HL-60 (cell line): ENCODE data around the gene DIDO1.

Source experiments
- DNase-seq, 2 experiments: peaks; one replicate each; pipeline ENCODE4 v3.0.0-alpha.2; 2010 to 2020; ENCODE audit warnings: low read depth in 1 of 2, low spot score in 1 of 2
- H3K27ac ChIP-seq: fragments of 250-450 bp; sonication (Bioruptor Pico); replicated peaks from 2 replicates; pipeline ENCODE4 v1.5.1; 2020; ENCODE audit warnings: mild to moderate bottlenecking, moderate library complexity
- H3K27me3 ChIP-seq: fragments of 250-450 bp; sonication (Bioruptor Pico); 2 replicates; pipeline ENCODE4 v1.5.1; 2021; ENCODE audit warnings: mild to moderate bottlenecking, moderate library complexity; ENCODE audit not compliant: insufficient read depth, poor library complexity, severe bottlenecking
- H3K4me3 ChIP-seq: replicated peaks from 2 replicates; pipeline ENCODE4 v1.5.1; 2011; ENCODE audit warnings: mild to moderate bottlenecking, control low read depth, low read length; ENCODE audit not compliant: insufficient read depth
- GABPA ChIP-seq: IDR thresholded peaks from 2 replicates; pipeline ENCODE4 v1.6.1; 2012; ENCODE audit warnings: low read depth
- POLR2AphosphoS5 ChIP-seq: IDR thresholded peaks from 2 replicates; pipeline ENCODE4 v1.6.1; 2012; ENCODE audit warnings: low read depth
- SPI1 ChIP-seq: IDR thresholded peaks from 2 replicates; pipeline ENCODE4 v1.6.1; 2012; ENCODE audit warnings: low read depth, mild to moderate bottlenecking, borderline replicate concordance
- TF ChIP-seq, protein P1 (sequence below): IDR thresholded peaks from one replicate; pipeline ENCODE4 v1.5.1; 2011; ENCODE audit warnings: low read length, control low read depth, inconsistent platforms; ENCODE audit not compliant: insufficient read depth
- TF ChIP-seq, protein P2 (sequence below): IDR thresholded peaks from 2 replicates; pipeline ENCODE4 v1.6.1; 2012; ENCODE audit warnings: low read depth; ENCODE audit not compliant: insufficient replicate concordance

The DIDO1 gene

DNA sequence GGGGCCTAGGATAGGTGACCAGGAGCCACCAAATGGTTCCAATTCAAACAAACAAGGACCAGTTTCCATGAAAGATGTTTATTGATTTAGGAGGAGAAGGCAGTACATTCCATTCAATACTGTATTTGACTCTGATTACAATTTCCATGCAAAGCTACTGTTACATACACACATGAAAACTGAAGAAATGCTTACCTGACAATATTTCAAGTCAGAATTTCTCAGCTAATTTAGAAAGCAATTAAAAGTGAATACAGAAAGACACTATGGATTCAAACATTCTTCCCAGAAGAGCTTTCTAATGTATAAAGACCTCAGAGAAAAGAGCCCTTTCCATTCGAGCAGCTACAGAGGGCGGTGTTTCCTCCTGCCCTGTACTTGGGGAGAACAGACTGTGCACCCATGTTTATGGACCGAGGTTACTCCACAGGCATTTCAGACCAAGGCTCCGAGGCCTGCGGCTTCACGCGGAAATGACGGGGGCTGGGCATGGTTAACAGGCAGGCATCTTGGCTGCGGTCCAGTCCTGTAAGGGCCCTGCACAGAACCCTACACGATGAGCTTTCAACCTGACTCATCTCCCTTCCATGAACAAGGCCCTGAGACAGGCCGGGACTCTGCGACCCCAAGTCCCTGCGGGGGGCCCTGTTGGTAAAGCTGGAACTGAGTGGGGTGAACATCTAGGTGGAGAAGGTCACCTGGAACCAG, 39.0 kb downstream of the DIDO1 start:
- peak; percentile 74 for TF ChIP-seq POLR2AphosphoS5
- no peak for TF ChIP-seq SPI1
- TF ChIP-seq GABPA, result peak; percentile 64
- H3K27me3 ChIP-seq, result no peaks in the 10 kb centered on the region
- no peak overlapping the region for H3K4me3 ChIP-seq
- peak; percentile 79 to 94 for DNase-seq
- H3K27ac ChIP-seq, result peak overlapping the region; percentile 40

DNA sequence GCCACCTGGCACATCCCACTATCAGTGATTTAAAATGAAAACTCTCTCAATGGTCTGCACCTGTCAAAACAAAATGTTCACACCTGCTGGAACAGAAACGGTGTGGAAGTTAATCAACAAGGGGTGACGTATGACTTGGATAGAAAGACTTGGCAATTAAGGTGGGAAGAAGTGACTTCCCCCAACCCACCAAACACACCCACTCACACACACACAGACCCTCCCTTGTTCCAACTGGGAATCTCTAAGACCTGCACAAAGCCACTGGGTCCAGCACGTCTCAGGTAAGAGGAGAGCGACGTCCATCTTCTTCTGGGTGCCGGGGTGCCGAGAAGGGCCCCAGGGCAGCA, 39.6 kb downstream of the DIDO1 start:
- TF ChIP-seq SPI1 (no peak), POLR2AphosphoS5 (no peak), GABPA (no peak)
- TF ChIP-seq, protein P1, sequence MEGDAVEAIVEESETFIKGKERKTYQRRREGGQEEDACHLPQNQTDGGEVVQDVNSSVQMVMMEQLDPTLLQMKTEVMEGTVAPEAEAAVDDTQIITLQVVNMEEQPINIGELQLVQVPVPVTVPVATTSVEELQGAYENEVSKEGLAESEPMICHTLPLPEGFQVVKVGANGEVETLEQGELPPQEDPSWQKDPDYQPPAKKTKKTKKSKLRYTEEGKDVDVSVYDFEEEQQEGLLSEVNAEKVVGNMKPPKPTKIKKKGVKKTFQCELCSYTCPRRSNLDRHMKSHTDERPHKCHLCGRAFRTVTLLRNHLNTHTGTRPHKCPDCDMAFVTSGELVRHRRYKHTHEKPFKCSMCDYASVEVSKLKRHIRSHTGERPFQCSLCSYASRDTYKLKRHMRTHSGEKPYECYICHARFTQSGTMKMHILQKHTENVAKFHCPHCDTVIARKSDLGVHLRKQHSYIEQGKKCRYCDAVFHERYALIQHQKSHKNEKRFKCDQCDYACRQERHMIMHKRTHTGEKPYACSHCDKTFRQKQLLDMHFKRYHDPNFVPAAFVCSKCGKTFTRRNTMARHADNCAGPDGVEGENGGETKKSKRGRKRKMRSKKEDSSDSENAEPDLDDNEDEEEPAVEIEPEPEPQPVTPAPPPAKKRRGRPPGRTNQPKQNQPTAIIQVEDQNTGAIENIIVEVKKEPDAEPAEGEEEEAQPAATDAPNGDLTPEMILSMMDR, result no peak
- TF ChIP-seq, protein P2, sequence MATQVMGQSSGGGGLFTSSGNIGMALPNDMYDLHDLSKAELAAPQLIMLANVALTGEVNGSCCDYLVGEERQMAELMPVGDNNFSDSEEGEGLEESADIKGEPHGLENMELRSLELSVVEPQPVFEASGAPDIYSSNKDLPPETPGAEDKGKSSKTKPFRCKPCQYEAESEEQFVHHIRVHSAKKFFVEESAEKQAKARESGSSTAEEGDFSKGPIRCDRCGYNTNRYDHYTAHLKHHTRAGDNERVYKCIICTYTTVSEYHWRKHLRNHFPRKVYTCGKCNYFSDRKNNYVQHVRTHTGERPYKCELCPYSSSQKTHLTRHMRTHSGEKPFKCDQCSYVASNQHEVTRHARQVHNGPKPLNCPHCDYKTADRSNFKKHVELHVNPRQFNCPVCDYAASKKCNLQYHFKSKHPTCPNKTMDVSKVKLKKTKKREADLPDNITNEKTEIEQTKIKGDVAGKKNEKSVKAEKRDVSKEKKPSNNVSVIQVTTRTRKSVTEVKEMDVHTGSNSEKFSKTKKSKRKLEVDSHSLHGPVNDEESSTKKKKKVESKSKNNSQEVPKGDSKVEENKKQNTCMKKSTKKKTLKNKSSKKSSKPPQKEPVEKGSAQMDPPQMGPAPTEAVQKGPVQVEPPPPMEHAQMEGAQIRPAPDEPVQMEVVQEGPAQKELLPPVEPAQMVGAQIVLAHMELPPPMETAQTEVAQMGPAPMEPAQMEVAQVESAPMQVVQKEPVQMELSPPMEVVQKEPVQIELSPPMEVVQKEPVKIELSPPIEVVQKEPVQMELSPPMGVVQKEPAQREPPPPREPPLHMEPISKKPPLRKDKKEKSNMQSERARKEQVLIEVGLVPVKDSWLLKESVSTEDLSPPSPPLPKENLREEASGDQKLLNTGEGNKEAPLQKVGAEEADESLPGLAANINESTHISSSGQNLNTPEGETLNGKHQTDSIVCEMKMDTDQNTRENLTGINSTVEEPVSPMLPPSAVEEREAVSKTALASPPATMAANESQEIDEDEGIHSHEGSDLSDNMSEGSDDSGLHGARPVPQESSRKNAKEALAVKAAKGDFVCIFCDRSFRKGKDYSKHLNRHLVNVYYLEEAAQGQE, result no peak
- H3K4me3 ChIP-seq, result no peak overlapping the region
- no peaks in the 10 kb centered on the region for H3K27me3 ChIP-seq
- H3K27ac ChIP-seq, result peak overlapping the region; percentile 11; the same call in 1 of the 2 replicates
- DNase-seq, result no peak

DNA sequence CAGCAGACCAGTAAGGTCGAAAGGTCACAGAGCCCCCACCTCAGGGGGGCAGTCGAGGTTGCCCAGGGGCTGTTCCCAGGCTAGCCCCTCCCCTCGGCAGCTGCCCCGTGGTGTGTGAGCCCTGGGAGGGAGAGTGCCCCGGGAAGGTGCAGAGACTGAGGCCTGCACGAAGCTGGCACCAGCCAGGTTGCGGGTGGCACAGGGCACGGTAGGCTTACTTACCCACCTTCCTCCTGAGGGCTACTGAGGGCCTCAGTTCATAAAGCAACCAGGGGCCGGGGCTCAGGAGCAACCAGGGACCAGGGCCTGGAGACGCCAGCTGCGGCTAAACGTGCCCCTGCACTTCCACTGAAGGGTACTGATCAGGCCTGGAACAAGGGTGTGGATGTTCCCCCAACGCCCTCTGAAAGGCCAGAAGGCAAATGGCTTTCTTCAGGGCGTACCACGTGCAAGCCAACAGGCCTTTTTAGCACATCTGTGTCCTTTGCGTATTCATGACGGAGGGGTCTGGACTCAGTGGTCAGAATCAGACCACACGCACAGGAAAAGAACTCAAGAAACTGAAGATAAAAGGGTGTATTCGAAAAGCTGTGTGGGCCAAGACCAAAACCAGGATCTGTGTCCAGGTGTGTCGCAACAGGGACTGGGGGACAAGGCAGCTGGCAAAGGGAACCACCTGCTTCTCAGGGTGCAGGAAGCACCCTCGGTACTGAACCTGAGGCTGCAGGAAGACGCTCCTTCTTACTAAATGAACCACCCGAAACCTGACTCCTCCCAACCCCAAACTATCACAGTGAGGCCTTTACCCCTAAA, 40.2 kb downstream of the DIDO1 start:
- no peak overlapping the region; the same call in 1 of the 2 replicates for H3K27ac ChIP-seq
- no peak overlapping the region for H3K4me3 ChIP-seq
- peak in 1 of 2 experiments; percentile 34 for DNase-seq
- TF ChIP-seq POLR2AphosphoS5, result 0 out of 2 replicates have a peak, but pooled peaks have one; percentile 25
- TF ChIP-seq, protein P1, result no peak
- TF ChIP-seq, protein P2, result no peak
- no peaks in the 10 kb centered on the region for H3K27me3 ChIP-seq

DNA sequence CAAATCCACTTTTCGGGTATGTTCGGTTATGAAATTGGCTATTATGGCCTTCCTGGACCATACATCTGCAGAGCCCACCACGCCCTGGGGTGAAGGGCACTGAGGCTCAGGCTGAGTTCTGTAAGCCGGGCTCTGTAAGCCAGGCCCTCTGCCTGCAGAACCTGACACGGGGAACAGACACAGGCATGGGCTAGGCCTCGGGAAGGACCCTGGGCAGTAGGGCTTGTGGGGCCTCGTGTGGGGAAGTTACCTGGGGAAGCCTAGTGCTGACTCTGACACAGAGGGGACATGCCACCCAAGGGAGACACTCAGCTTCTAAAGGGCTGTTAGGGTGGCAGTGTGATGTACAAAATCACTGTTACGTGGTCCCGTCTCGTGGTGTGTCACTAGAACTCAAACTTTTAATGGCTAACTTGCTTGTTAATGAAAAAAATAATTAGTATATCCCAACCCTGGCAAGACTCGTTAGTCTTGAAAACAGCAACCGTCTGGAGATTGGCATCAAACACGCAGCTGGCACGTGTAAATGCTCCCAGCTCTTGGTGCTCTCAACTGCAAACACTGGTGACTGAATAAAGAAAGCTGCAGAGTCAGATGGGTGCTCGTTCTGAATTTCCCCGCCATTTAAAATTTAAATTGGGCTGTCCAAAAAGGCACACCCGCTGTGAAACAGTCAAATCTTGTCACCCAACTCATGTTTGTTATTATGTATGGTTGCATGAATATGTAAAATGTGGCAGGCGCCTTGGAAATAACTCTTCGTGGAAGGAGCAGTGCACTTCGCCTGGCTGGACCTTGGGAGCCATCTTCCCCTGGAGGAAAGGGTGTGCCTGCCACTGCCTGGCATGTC, 41.0 kb downstream of the DIDO1 start:
- no peak for DNase-seq
- H3K4me3 ChIP-seq, result no peak overlapping the region
- H3K27ac ChIP-seq, result no peak overlapping the region
- no peaks in the 10 kb centered on the region for H3K27me3 ChIP-seq
- TF ChIP-seq, protein P2, result no peak
- TF ChIP-seq POLR2AphosphoS5 (no peak; the same call in 1 of the 2 replicates), SPI1 (no peak), GABPA (no peak)
- TF ChIP-seq, protein P1, result no peak
